Erythroblast (primary cell): Measurements from ENCODE around the gene NDEL1.

Experiments used
- GATA1 ChIP-seq: IDR thresholded peaks from 2 replicates; pipeline ENCODE4 v1.6.1; 2011; ENCODE audit warnings: low read depth, mild to moderate bottlenecking, control low read depth, low read length, moderate library complexity
- POLR2A ChIP-seq: IDR thresholded peaks from 2 replicates; pipeline ENCODE4 v1.6.1; 2011; ENCODE audit warnings: mild to moderate bottlenecking, low read length

- TF ChIP-seq POLR2A (no peak), GATA1 (no peak)
Measured at GRCh38 chr17:8413328-8413727, 22.4 kb upstream of the NDEL1 start.
